GM19372 (cell line): Measurements from ENCODE around the gene SHC4.

Experiments used
- ATAC-seq: cut with Tn5 transposase; IDR thresholded peaks from one replicate; pipeline ENCODE4 v1.9.1; 2021; ENCODE audit warnings: mild to moderate bottlenecking, low read depth, moderate library complexity; ENCODE audit not compliant: unreplicated experiment

The SHC4 gene

DNA sequence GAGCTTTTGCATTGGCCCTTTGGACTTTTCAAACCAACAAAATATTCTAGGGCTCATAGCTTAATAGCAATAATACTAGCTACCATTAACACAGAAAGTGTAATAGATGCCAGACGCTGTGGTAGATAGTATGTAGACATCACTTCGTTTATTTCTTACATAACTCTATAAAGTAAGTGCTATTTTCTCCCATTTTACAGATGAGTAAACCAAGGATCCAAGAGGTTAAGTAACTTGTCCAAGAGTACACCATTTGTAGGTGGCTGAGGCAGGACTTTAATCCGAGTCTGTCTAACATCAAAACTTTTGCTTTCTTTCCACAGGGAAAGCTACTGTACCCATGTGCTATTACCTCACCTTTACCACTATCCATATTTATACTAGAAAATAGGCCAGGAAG lies 73.8 kb downstream of the SHC4 start:
- ATAC-seq = no peak

DNA sequence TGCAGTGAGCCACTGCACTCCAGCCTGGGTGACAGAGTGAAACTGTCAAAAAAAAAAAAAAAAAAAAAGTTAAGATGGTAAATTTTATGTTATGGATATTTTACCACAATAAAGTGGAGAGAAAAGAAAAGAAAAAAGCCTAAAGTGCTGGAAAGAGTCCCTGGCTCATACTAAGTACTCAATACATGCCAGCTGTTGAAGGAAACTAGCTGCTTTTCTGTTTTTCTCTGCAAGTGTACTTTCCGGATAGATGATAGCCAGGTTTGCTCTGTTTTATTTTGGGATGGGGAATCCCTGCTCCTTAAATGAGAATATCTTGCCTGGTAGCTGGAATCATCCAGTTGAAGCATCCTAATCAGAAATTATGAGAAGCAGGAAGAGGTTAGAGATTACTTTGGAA lies 74.9 kb downstream of the SHC4 start:
- no peak for ATAC-seq

DNA sequence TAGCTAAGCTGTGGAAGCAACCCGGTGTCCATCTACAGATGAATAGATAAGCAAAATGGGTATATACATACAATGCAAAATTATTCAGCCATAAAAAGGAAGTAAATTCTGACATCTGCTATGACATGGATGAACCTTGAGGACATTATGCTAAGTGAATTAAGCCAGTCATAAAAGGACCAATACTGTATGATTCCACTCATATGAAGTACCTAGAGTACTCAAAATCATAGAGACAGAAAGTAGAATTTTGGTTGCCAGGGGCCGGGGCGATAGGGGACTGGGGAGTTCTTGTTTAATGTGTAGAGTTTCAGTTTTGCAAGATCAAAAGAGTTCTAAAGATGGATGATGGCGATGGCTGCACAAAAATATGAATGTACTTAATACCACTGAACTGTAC lies 75.5 kb downstream of the SHC4 start:
- ATAC-seq = no peak

- ATAC-seq = no peak
Observed at GRCh38 chr15:48887144-48887543, 76.6 kb downstream of the SHC4 start.

GRCh38 chr15:48883699-48884098 lies 80.0 kb downstream of the SHC4 start:
- ATAC-seq = no peak

DNA sequence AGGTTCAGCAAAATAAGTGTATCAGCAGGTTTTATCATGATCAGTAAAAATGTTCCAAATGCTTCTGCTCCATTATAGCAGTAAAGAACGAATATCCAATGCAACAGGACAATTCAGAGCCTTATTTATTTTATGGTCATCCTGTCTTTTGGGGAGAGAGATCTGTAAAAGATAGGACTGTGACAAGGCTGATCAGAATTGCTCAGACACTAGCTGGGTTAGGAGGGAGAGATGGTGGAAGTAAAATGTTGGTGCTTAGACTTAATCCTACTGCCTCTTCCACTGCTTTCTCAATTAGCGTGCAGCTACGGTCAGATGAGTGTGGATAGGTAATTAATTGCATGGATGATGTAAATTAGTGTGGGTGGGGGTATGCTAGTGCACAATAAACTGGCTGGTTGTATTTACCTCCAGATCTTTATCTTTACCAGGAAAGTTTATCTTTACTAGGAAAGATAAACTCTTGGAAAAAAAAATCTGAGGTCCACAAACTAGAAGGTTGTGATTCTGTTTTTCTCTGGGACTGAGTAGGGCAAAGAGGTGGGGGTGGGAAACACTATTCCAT lies 83.6 kb downstream of the SHC4 start:
- ATAC-seq = no peak

GRCh38 chr15:48877630-48878595 lies 85.8 kb downstream of the SHC4 start, which contains the start of gene EID1:
EID1 (plus strand) TSS chr15:48878134; CDS start chr15:48878177, 43 bp downstream.
- peak; percentile 98 for ATAC-seq

DNA sequence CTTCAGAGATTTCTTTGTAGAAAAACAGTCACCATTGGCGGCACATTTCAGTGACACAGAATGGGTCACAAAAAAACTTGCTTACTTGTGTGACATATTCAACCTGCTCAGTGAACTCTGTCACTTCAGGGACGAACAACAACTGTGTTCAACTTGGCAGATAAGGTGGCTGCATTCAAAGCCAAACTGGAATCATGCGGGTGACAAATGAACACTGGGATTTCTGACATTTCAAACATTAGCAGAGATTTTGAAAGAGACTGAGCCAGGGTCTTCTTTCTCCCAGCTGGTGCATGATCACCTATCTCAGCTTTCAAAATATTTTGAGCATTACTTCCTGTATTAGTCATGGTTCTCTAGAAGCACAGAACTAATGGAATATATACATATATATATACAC lies 87.7 kb downstream of the SHC4 start:
- no peak for ATAC-seq

GRCh38 chr15:48875241-48875960 lies 88.3 kb downstream of the SHC4 start:
- ATAC-seq = no peak

GRCh38 chr15:48872632-48873031 lies 91.1 kb downstream of the SHC4 start:
- ATAC-seq = no peak

DNA sequence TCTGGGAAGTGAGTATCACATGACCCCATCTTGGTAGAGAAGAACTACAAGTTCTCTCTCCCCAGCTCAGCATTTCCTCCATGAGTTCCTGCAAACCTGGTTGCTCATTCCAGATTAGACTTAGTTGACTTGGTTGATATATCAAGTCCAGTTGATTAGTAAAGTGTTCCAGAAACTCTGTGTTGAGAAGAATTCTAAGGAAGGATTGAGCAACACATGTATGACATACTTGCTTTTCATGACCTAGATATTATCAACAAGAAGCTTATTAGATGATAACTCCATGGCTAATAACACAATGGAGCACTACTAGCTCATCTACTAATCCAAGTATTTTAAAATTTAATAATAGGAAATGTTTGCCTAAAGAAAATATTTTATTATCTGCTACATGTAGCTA lies 92.2 kb downstream of the SHC4 start:
- no peak for ATAC-seq

DNA sequence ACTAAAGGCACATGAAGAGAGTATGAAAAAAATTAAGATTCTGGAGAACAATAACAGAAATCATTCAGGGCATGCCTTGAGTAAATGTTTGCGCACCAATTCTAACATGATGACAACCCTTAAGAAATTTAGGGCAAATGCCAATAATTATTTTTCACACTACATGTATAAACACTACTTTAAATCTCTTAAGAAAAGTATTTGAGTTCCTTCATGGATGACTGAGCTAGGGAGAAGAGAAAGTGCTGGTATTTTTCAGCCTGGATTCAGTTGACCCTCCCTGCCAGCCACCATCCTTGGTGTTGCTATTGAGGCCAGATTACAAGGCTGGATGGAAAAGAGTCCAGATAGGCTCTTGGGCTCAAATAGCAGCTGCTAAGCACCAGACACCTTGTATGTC lies 93.8 kb downstream of the SHC4 start:
- ATAC-seq = no peak

DNA sequence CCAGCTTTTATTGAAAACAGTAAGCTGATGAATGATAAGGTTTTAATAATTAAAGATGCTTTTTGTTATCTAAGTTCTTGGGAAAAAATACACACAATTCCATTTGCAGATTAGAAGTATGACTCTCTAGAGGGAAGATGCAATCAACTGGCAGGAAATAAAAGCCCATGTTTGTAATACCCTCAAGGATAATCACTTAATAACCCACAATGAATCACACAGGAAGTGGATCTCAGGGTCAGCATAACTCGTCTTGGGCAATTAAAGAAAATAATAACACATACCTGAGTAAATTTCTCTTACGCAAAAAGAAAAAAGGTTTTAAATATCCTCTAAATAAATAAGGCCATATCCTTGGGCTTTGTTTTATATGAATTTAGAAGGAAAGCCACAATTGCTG lies 95.2 kb downstream of the SHC4 start:
- no peak for ATAC-seq

DNA sequence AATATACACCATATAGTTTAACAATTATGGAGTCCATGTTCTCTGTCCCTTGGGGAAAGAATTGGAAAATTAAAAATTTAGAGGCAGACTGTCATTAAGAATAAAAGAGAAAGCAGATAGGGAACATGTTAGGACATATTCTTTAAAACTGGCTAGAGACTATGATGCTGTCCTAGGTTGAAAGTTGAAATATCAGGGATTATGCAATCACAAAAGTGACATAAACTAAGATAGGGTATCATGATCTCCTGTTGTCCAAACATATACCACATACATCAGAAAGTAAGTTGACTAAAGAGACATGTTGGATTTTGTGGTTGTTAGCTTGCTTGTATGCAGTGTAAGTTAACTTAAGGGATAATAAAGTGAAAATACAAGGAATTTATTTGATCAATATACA lies 95.7 kb downstream of the SHC4 start:
- no peak for ATAC-seq

DNA sequence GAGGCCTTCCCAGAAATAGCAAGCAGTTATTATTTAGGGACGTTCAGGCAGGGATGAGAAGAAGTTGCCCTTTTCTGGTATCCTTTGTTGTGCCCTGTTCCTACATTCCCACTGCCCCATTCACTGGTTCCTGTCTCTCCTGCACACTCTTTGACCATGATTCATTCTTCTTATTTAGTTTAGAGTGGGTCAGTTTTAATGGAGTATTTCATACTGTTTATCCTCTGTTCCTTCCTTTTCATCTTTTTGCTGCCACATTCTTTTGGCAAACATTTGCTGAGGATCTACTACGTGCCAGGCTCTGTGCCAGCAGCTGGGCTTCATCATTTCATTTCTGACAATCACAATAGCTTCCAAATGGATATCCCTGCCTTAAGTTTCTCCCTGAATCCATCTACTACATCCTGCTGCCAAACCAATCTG lies 97.6 kb downstream of the SHC4 start:
- no peak for ATAC-seq

GRCh38 chr15:48865370-48866079 lies 98.2 kb downstream of the SHC4 start:
- ATAC-seq = no peak

GRCh38 chr15:48862705-48863104 lies 101.0 kb downstream of the SHC4 start:
- no peak for ATAC-seq

- peak; percentile 70 for ATAC-seq
Observed at GRCh38 chr15:48861813-48862431, 101.8 kb downstream of the SHC4 start.

DNA sequence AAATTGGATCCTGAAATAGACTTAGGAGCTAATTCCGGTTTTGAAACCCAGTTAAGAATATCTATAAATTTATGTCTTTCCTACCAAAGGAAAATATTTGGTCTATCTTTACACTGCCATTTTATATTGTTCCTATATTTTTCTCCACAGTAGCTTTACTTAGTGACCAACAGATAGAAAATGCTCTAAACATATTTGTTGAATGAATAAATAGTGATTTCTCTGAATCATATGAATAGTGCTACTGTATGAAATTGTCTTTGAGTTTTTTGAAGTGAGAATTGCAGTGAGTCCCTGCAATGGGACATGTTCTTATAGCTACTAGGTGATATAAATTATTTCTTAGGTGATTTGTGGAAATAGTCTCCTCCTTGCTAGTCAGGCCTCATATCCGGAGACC lies 104.3 kb downstream of the SHC4 start:
- ATAC-seq = no peak

- no peak for ATAC-seq
Observed at GRCh38 chr15:48858401-48858800, 105.3 kb downstream of the SHC4 start.
